ENCODE measurements around the gene TP53.

TP53 gene

DNA sequence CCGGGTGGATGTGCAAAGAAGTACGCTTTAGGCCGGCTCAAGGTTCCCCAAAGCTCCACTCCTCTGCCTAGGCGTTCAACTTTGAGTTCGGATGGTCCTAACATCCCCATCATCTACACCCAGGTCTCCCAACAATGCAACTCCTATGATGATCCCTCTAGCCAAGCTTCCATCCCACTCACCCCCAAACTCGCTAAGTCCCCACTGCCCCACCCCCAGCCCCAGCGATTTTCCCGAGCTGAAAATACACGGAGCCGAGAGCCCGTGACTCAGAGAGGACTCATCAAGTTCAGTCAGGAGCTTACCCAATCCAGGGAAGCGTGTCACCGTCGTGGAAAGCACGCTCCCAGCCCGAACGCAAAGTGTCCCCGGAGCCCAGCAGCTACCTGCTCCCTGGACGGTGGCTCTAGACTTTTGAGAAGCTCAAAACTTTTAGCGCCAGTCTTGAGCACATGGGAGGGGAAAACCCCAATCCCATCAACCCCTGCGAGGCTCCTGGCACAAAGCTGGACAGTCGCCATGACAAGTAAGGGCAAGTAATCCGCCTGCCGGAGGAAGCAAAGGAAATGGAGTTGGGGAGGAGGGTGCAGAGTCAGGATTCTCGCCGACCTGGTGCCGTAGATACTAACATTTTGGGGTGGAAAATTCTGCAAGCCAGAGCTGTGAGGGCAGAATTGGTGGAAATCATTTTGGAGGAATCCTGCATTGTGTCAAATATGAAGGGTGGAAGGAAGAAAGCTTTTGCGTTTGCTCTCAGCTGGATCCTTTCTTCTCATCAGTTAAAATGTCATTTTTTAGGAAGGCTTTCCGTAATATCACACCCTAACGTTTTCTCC is at the start of gene TP53:
TSS of gene TP53 (minus strand) at position 419 of the 836 bp plus-strand sequence. CDS start 10,896 bp downstream, outside the sequence.
- DNase-seq (ENCODE audit: low read depth): peak; percentile 95
- peak within 1 kb of the TSS; percentile 96 for H3K4me3 ChIP-seq (ENCODE audit: low read depth, low read length)
- TF ChIP-seq, protein P1, sequence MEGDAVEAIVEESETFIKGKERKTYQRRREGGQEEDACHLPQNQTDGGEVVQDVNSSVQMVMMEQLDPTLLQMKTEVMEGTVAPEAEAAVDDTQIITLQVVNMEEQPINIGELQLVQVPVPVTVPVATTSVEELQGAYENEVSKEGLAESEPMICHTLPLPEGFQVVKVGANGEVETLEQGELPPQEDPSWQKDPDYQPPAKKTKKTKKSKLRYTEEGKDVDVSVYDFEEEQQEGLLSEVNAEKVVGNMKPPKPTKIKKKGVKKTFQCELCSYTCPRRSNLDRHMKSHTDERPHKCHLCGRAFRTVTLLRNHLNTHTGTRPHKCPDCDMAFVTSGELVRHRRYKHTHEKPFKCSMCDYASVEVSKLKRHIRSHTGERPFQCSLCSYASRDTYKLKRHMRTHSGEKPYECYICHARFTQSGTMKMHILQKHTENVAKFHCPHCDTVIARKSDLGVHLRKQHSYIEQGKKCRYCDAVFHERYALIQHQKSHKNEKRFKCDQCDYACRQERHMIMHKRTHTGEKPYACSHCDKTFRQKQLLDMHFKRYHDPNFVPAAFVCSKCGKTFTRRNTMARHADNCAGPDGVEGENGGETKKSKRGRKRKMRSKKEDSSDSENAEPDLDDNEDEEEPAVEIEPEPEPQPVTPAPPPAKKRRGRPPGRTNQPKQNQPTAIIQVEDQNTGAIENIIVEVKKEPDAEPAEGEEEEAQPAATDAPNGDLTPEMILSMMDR (conservative IDR thresholded peaks at IDR 0.05; ENCODE audit: low read depth, low read length): peak; percentile 31

DNA sequence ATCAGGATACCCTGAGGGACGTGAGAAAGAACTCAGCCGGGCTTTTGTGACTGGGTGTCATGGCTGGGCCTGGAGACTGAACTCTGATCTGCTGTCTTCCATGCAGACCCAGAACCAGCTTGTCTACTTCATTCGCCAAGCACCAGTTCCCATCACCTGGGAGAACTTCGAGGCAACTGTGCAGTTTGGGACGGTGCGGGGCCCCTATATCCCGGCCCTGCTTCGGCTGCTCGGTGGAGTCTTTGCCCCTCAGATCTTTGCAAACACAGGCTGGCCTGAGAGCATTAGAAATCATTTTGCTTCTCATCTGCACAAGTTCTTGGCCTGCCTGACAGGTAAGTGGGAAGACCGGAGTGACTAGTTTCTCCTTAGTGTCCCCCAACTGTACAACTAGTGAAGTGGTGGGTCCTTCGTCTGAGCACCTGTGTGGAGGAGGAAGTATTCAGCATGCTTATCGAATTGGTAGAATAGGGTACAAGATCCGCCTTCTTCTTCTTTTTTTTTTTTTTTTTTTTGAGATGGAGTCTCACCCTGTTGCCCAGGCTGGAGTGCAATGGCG is 45.8 kb upstream of the TP53 start:
- DNase-seq (ENCODE audit: low read depth): no peak
- TF ChIP-seq, protein P1 (conservative IDR thresholded peaks at IDR 0.05; ENCODE audit: low read depth, low read length): no peak
- H3K4me3 ChIP-seq (ENCODE audit: low read depth, low read length): no peak overlapping the region

DNA sequence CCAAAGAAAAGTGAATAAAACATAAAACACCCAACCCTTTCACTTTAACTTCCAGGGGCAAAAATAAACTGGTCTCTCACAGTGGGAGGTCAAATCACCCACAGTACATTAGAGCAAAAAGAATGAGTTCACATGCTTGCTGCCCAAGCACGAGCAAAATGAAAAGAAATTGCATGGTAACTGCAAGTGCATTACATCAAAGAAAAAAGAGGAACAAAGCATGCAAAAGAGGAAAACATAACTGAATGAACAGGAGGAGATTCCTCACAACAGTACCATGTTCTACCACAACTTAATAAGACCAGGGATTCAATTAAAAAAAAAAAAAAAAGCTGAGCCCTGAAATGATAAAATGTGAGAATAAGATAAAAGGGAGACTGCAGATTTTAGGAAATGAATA is 42.5 kb upstream of the TP53 start:
- TF ChIP-seq, protein P1 (conservative IDR thresholded peaks at IDR 0.05; ENCODE audit: low read depth, low read length): no peak
- H3K4me3 ChIP-seq (ENCODE audit: low read depth, low read length): no peak overlapping the region
- DNase-seq (ENCODE audit: low read depth): no peak

DNA sequence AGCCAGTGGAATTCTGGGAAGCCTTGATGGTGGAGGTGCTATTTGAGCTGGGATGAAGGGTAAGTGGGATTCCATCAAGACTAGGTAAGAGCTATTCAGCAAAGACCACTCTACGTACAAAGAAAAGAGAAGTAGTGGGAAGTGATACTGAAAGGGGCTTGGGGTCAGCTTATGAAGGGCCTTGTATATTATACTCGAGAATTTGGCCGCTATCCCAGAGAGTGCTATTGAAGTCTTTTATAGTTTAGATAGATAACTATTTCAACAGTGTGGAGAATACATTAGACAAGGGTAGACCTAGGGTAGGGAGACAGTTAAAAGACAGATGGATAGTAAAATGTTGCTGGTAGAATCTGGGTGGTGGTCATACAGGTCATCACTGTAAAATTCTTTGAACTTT is 40.6 kb upstream of the TP53 start:
- DNase-seq (ENCODE audit: low read depth): no peak
- no peak overlapping the region for H3K4me3 ChIP-seq (ENCODE audit: low read depth, low read length)
- TF ChIP-seq, protein P1 (conservative IDR thresholded peaks at IDR 0.05; ENCODE audit: low read depth, low read length): no peak

DNA sequence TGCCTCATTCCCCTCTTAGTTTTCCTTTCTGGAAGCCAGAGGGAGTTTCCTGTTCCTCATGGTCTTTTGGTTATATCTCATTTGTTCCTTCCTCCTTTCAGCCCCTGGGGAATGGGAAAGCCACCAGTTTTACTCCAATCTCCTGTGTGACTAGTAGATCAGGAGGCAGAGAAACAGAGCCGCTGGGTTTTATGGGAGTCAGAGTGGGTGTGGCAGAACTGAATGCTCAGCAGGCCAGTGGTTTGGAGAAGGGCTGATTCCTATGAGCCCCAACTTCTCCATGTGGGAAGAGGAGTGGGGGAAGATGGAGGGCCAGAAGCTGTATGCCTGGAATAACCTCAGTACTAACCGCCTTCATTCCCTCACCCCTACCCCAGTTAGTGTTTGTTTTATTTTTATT is 34.3 kb upstream of the TP53 start:
- DNase-seq (ENCODE audit: low read depth): no peak
- TF ChIP-seq, protein P1 (conservative IDR thresholded peaks at IDR 0.05; ENCODE audit: low read depth, low read length): no peak
- H3K4me3 ChIP-seq (ENCODE audit: low read depth, low read length): no peak overlapping the region

DNA sequence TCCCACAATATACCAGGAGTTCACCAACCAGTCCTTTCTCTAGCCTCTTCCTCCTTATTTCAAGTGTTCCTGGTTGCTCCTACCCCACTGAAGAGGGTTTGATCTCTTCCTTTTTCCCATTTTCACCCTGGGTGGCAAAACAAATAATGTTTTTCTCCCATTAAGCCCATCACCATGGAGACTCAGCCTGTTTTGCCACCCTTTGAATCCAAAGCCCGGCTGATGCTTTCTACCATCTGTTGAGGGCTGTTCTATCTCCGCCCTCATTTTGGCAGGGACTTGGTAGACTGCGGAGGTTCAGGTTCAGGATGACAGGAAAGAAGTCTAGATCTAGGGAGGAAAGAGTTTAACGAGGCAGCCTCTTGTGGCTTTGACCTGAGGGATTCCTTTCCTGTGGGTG is 32.8 kb upstream of the TP53 start:
- H3K4me3 ChIP-seq (ENCODE audit: low read depth, low read length): no peak overlapping the region
- DNase-seq (ENCODE audit: low read depth): no peak
- TF ChIP-seq, protein P1 (conservative IDR thresholded peaks at IDR 0.05; ENCODE audit: low read depth, low read length): no peak

All from choroid plexus epithelial cell (primary cell).